Adipocyte (in vitro differentiated cells): ENCODE results near the gene CR1.
"Not testable (repeated sequence)": the region's sequence is repeated elsewhere in the genome, so short reads cannot be mapped to it uniquely, and the experiment has no call there.

Experiments
- DNase-seq: peaks from one replicate; pipeline ENCODE4 v3.0.0-alpha.2; 2015; ENCODE audit warnings: low read depth
- H3K27me3 ChIP-seq: replicated peaks from 2 replicates; pipeline ENCODE4 v1.7.0; 2013; ENCODE audit warnings: mild to moderate bottlenecking, low read length, moderate library complexity; ENCODE audit not compliant: control insufficient read depth, insufficient read depth
- H3K36me3 ChIP-seq: 2 replicates; pipeline ENCODE4 v1.7.0; 2013; ENCODE audit warnings: low read length, mild to moderate bottlenecking, moderate library complexity; ENCODE audit not compliant: control insufficient read depth, insufficient read depth, severe bottlenecking
- H3K4me1 ChIP-seq: 2 replicates; pipeline ENCODE4 v1.7.0; 2013; ENCODE audit warnings: mild to moderate bottlenecking, low read length, moderate library complexity; ENCODE audit not compliant: control insufficient read depth, insufficient read depth
- H3K4me3 ChIP-seq: 2 replicates; pipeline ENCODE4 v1.7.0; 2013; ENCODE audit warnings: mild to moderate bottlenecking, low read length, moderate library complexity
- H3K9ac ChIP-seq: 2 replicates; pipeline ENCODE4 v1.7.0; 2013; ENCODE audit warnings: mild to moderate bottlenecking, low read length, moderate library complexity
- H3K9me3 ChIP-seq: 2 replicates; pipeline ENCODE4 v1.7.0; 2013; ENCODE audit warnings: mild to moderate bottlenecking, low read length, moderate library complexity; ENCODE audit not compliant: control insufficient read depth

The CR1 gene

GRCh38 chr1:207546677-207547357, 50.9 kb downstream of the CR1 start:
- H3K9ac ChIP-seq, H3K9me3 ChIP-seq, DNase-seq, H3K4me1 ChIP-seq, H3K36me3 ChIP-seq, H3K27me3 ChIP-seq, H3K4me3 ChIP-seq: not testable (repeated sequence)

GRCh38 chr1:207554823-207555222, 58.9 kb downstream of the CR1 start:
- not testable (repeated sequence) for H3K27me3 ChIP-seq, DNase-seq, H3K9ac ChIP-seq, H3K4me1 ChIP-seq, H3K36me3 ChIP-seq, H3K4me3 ChIP-seq, H3K9me3 ChIP-seq

DNA sequence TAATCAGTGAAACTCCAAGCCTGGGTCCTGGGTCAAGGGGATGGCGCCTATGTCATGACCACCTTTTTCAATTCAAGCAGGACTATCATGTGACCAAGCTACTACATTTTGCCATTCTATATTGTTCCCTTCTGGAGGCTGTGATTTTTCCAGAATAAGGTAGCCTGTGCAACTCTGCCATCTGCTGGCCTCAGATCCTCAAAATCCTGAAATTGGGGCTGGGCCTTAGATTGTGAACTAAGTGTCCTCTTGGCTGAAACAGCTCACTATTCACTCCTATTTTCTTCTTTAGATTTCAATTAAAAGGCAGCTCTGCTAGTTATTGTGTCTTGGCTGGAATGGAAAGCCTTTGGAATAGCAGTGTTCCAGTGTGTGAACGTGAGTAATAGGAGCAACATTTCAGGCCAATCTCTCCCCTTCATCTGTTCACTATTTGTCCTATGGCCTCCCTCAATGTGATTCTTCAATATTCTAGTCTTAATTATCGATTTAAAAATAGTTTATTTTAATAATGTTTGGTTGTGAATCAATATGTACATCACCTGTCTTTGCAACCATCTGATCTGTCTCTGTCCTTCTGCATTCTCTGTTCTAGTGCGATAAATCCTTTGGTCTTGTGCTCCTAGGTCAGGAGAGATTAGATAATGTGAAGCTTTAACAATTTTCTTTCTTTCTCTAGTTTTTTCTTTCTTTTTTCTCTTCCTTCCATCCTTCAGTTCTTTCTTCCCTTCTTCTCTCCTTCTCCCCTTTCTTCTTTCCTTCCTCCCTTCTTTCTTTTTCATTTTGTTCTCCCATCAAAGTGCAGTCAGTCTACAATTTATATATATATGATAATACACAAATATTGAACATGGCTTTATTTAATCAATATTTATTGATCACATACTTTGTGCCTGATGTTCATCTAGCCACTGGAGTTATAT, 69.8 kb downstream of the CR1 start:
- DNase-seq: peak; percentile 46
- H3K9me3 ChIP-seq: no peaks in the 10 kb centered on the region

DNA sequence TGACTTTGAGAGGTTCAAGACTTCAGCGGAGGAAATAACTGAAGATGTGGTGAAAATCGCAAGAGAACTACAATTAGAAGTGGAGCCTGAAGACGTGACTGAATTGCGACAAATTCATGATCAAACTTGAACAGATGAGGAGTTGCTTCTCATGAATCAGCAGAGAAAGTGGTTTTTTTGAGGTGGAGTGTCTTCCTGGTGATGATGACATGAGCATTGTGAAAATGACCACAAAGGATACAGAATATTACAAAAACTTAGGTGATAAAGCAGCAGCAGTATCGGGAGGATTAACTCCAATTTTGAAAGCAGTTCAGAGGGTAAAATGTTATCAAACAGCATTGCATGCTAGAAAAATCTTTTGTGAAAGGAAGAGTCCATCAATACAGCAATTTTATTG, 76.0 kb downstream of the CR1 start:
- DNase-seq, H3K27me3 ChIP-seq, H3K9ac ChIP-seq, H3K9me3 ChIP-seq, H3K4me1 ChIP-seq, H3K4me3 ChIP-seq, H3K36me3 ChIP-seq: not testable (repeated sequence)

More for the DNA sequence above, 69.8 kb downstream of the CR1 start:
- Histone ChIP-seq H3K4me1 (no peaks in the 10 kb centered on the region), H3K4me3 (no peak overlapping the region), H3K27me3 (no peaks in the 10 kb centered on the region), H3K9ac (no peak overlapping the region), H3K36me3 (no peaks in the 10 kb centered on the region)

DNA sequence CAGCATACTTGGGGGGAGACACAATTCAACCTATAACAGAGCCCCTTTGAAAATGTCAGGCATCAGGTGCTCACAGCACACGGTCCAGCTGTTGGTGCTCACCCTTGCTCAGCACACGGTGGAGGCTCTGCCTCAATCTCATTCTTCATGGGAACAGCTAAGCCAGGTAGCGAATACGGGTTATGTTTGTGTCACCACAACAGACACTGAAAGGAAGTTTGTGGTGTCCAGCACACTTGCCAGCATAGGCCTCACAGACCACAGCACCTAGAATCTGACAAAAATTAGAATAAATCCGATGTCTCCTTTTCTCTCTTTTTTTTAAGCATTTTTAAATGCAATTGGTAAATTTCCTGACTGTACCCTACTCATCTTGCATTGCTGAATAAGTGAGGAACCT, 77.1 kb downstream of the CR1 start:
- not testable (repeated sequence) for H3K36me3 ChIP-seq, H3K4me3 ChIP-seq, DNase-seq, H3K27me3 ChIP-seq, H3K9me3 ChIP-seq, H3K4me1 ChIP-seq, H3K9ac ChIP-seq

- not testable (repeated sequence) for H3K4me3 ChIP-seq, H3K9me3 ChIP-seq, H3K27me3 ChIP-seq, DNase-seq, H3K9ac ChIP-seq, H3K4me1 ChIP-seq, H3K36me3 ChIP-seq
These were observed 79.4 kb downstream of the CR1 start for GRCh38 chr1:207575381-207575780.

DNA sequence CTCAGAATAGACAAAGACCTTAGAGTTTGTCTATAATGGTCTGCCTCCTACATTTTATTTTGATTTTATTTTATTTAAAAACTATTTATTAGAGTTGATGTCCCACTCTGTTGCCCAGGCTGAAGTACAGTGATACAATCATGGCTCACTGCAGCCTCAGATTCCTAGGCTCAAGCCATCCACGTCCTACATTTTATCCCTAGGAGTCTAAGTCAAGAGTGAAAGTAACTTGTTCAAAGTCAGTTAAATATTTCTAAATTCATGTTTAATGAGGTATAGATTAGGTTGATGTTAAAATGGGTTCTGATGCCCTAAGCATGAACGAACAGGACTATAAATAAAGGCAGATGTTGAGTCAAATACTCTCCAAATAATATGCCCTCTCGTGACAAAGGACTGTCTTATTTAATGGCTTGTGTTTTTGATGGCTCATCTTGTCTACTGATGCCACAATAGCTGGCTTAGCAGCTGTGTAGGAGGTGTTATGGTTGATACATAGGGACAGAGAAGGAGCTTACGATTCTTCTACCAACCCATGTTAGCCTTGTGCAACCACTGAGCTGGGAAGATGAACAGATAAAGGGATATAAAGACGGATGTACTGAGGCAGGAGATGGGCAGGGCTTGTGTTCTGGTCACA, 83.0 kb downstream of the CR1 start:
- no peaks in the 10 kb centered on the region for H3K36me3 ChIP-seq
- no peak overlapping the region for H3K4me3 ChIP-seq
- H3K9me3 ChIP-seq: no peaks in the 10 kb centered on the region
- no peak overlapping the region for H3K9ac ChIP-seq
- peak; percentile 26 for DNase-seq
- H3K4me1 ChIP-seq: no peaks in the 10 kb centered on the region
- H3K27me3 ChIP-seq: peaks cover 17% of the 10 kb centered on the region

DNA sequence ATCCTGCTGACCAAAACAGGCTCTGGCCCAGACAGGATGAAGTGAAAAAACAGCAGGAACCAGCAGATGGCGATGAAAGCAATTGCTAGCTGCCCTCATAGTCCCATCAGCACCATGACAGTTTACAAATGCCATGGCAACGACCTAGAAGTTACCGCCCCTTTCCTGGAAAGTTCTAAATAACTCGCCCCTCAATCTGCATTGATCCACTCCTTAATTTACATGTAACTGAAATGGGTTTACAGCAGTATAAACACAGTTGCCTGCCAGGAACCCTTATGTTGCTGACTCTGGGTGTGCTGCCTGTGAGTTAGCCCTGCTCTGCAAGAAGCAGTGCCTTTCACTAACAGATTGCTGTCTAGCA, 83.5 kb downstream of the CR1 start:
- H3K4me3 ChIP-seq: no peak overlapping the region
- H3K27me3 ChIP-seq: peaks cover 17% of the 10 kb centered on the region
- H3K36me3 ChIP-seq: no peaks in the 10 kb centered on the region
- H3K9ac ChIP-seq: no peak overlapping the region
- H3K4me1 ChIP-seq: no peaks in the 10 kb centered on the region
- H3K9me3 ChIP-seq: no peaks in the 10 kb centered on the region
- peak; percentile 74 for DNase-seq

DNA sequence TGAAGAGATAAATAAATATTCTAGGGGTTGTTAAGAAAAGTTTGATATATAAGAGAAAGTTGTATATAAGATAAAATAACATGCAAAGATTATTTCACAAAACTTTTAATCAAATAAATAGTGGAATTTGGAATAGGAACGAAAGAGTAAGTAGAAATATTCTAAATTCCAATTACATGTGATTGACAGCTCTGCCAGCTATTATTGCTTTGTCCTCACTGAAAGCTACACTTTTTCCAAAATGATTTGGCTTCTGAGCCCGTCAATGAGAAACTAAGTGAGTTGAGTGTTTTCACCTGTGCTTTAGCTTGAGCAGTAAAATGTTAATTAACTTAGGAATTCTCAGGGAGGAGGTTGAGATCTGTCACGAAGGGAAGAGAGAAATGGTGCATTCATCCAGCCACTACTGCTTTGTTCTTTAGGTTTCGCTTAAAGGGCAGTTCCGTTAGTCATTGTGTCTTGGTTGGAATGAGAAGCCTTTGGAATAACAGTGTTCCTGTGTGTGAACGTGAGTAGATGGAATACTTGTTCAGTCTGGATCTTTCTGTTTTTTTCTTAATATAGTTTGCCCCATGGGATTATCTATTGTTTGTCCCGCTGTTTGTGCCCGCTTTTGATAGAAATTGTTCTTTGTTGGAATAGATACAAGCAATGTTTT, 85.7 kb downstream of the CR1 start:
- DNase-seq: no peak
- H3K27me3 ChIP-seq: peaks cover 17% of the 10 kb centered on the region
- no peaks in the 10 kb centered on the region for H3K4me1 ChIP-seq
- no peak overlapping the region for H3K9ac ChIP-seq
- H3K9me3 ChIP-seq: no peaks in the 10 kb centered on the region
- no peak overlapping the region for H3K4me3 ChIP-seq
- no peaks in the 10 kb centered on the region for H3K36me3 ChIP-seq

DNA sequence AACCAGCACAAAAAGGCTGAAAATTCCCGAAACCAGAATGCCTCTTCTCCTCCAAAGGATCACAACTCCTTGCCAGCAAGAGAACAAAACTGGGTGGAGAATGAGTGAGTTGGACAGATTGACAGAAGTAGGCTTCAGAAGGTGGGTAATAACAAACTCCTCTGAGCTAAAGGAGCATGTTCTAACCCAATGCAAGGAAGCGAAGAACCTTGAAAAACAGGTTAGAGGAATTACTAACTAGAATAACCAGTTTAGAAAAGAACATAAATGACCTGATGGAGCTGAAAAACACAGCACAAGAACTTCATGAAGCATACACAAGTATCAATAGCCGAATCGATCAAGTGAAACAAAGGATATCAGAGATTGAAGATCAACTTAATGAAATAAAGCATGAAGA, 93.5 kb downstream of the CR1 start:
- H3K9ac ChIP-seq, H3K36me3 ChIP-seq, DNase-seq, H3K9me3 ChIP-seq, H3K4me1 ChIP-seq, H3K4me3 ChIP-seq: not testable (repeated sequence)
- peaks cover 21% of the 10 kb centered on the region for H3K27me3 ChIP-seq

DNA sequence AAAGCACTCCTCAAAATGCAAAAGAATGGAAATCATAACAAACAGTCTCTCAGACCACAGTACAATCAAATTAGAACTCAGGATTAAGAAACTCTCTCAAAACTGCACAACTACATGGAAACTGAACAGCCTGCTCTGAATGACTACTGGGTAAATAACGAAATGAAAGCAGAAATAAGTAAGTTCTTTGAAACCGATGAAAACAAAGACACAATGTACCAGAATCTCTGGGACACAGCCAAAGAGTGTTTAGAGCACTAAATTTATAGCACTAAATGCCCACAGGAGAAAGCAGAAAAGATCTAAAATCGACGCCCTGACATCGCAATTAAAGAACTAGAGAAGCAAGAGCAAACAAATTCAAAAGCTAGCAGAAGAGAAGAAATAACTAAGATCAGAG, 95.2 kb downstream of the CR1 start:
- not testable (repeated sequence) for H3K4me1 ChIP-seq, H3K9ac ChIP-seq, H3K9me3 ChIP-seq, H3K4me3 ChIP-seq, DNase-seq, H3K36me3 ChIP-seq
- peaks cover 21% of the 10 kb centered on the region for H3K27me3 ChIP-seq
